NCI-H226 (cell line): ENCODE data around the gene CIRBP.
"Not testable (repeated sequence)": the region's sequence is repeated elsewhere in the genome, so short reads cannot be mapped to it uniquely, and the experiment has no call there.

Source experiments
- DNase-seq: peaks from one replicate; pipeline ENCODE4 v3.0.0-alpha.2; 2015

Gene CIRBP

DNA sequence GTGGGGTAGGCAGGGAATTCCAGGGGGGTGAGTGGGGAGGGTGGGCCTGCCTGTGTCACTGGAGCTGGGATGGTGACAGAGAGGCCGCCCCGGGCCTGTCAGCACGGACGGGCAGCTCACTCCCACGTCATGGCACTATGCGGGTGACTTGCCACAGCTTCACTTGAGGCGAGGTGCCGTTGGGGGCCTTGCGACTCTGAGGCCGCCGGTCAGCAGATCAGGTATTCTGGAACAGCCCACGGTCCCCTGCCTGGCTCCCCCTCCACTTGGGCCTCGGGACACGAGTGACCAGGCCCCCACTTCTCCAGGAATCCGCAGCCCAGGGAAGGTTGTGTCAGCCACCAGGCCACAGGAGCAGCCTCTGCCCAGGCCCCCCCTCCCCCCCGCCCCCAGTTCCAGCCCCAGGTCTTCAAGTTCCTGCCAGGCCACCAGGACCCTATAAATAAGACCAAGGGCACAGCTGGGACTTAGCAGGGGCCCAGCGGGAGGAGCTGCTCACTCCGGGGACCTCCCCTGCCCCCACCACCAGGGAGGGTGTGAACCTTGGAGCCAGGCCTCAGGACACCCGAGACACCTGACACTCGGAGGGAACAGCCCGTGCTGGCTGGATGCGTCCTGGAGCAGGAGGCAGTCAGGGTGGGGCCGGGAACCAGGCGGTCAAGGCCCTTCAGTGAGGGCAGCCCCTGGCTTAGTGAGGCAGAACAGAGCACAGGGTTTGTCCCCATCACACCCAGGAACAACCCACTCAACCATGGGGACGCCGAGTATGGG is 23.5 kb upstream of the CIRBP start:
- no peak for DNase-seq

DNA sequence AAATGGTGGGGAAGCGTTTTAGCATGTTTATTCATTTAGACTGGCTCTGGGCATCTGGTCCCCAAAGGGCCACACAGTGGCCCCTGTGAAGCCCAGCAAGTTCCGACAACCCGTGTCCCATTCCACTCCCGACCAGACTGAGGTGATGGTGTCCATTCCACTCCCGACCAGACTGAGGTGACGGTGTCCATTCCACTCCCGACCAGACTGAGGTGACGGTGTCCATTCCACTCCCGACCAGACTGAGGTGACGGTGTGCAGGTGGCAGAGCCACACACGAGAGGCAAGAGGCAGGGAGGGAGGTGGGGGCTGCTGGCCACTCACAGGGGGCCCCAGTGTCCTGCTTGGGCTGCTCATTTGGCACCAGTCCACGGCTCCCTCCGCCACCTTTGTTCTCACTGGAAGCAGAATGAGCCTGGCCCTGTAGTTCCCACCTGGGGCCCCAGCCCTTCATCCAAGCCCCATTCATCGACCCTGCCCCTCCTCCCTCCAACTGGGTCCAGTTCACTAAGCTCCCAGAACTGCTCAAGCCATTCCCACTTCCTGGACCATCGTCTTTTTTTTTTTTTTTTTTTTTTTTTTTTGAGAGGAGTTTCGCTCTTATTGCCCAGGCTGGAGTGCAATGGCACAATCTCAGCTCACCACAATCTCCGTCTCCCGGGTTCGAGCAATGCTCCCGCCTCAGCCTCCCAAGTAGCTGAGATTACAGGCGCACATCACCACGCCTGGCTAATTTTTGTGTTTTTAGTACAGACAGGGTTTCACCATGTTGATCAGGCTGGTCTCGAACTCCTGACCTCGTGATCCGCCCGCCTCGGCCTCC is 22.7 kb upstream of the CIRBP start:
- DNase-seq: not testable (repeated sequence)

GRCh38 chr19:1247748-1248138 is 21.4 kb upstream of the CIRBP start:
- DNase-seq: no peak

DNA sequence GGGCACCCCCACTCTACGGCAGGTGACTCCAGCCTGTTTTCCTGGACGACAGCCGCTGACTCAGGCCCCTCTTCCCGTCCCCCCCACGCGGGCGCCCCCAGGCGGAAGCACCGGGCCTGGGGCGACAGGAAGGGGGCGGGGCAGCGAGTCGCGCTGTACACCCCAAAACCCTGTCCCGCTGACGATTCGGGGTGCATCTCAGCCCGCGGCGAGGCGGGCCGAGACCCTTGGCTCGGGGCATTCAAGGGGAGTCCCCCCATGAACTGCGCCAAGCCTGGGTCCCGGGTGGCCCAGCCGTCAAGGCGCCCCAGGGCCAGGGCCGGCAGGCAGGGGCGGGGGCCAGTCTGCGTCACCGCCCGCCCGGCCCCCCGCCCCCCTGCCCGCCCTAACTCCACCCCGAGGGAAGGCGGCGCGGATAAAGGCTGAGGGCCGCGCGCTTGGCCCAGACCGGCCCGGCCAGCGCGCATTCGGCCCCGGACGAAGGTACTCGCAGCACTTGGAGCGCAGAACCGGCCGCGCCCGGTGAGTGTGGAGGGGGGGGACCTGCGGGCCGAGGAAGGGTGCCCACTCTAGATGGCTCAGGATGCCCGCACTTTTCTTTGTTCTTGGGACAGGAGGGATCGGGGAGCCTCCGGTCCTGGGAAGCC is 20.9 kb upstream of the CIRBP start, which contains the start of gene MIDN:
Gene MIDN, plus strand, starts transcription at position 445 of the 647 bp plus-strand sequence. CDS start 1,714 bp downstream, outside the sequence.
- DNase-seq: peak; percentile 74

DNA sequence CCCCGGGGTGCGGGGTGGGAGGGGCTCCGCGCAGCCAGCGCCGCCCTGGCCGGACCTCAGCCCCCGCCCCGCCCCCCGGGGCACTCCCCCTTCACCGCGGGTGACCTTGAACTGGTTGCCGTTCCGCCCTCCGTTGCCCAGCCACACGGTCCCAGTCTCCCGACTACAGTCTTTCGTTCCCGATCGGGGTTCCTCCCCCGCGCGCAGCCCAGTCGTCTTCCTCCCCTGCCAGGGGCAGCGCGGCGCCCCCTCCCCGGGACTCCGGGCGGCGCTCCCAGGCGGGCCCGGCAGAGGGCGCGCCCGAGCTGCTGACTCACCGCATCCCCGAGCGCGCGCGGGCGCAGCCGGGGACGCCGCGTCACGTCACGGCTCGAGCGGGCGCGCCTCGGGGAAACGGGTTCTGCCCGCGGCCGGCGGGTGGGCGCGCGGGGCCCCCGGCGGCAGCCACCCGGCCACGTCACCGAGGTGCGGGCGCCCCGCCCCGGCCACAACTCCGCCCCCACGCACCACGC is 20.3 kb upstream of the CIRBP start:
- no peak for DNase-seq

DNA sequence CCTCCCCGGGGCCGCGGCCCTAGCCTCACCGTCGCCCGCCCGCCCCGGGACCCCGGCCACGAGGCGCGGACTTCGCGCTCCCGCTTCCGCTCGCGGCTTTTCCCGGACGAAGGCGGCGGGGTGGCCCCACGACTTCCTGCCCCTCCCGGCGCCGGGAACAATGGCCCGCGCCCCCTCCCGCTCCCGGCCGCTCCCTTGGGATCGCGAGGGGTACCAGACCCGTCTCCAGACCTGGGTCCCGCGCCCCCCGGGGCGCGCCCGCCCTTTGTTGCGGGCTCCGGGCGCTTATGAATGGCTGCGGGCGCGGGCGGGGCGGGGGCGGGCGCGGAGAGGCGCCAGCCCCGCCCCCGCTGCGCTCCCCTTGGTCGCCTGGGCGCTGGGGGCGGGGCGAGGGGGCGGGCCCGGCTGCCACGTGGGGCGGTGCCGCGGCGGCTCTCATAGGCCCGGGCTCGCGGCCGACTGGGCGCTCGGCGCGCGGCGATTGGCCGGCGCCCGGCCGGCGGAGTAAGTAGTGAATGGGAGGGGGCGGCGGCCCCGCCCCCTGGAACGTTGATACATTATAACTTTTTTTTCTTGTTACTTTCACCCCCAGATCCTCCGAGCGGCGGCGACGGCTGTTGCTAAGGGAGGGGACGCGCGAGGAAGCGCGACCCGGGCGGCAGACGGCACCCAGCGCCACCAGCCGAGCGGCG is 19.7 kb upstream of the CIRBP start:
- DNase-seq: peak; percentile 91

GRCh38 chr19:1249990-1250436 is 19.1 kb upstream of the CIRBP start:
- no peak for DNase-seq

- peak; percentile 42 for DNase-seq
These were observed 18.5 kb upstream of the CIRBP start for GRCh38 chr19:1250437-1251260.

DNA sequence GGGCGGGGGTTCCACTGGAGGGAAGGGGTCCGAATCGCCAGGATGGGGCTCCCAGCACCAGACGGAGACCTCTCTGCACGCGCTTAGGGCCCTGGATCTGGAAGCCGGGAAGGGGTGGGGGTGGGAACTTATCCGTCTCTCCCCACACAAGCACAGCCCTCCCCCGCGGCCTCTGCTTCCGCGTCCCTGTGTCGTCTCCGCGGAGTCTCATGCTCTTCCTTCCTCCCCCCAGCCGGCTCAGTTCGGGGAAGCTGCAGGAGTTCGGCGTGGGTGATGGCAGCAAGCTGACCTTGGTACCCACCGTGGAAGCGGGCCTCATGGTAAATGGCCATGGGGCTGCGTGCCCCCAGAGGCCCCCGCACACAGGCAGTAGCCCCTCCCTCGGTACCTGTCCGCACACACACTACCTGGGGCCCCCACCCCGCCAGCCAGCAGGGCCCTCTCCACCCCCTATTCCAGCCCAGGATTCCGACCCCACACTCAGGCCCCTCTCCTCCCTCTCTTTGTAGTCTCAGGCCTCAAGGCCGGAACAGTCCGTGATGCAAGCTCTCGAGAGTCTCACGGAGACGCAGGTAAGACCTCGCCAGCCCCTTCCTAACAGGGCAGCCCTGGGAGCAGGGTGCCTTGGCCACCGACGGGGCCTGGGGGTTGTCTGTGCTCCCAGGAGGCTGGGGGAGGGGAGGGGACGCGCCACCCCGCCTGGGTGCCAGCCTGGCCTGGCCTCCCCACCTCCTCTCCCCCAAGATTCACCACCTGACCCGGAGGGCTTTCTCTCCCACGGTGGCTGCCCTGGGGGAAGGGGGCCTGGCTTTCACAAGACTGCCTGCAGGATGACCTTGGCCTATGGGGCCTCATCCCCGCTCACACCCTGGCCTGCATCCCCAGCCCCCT is 17.6 kb upstream of the CIRBP start:
- no peak for DNase-seq

GRCh38 chr19:1252221-1252820 is 16.8 kb upstream of the CIRBP start:
- DNase-seq: peak; percentile 81

DNA sequence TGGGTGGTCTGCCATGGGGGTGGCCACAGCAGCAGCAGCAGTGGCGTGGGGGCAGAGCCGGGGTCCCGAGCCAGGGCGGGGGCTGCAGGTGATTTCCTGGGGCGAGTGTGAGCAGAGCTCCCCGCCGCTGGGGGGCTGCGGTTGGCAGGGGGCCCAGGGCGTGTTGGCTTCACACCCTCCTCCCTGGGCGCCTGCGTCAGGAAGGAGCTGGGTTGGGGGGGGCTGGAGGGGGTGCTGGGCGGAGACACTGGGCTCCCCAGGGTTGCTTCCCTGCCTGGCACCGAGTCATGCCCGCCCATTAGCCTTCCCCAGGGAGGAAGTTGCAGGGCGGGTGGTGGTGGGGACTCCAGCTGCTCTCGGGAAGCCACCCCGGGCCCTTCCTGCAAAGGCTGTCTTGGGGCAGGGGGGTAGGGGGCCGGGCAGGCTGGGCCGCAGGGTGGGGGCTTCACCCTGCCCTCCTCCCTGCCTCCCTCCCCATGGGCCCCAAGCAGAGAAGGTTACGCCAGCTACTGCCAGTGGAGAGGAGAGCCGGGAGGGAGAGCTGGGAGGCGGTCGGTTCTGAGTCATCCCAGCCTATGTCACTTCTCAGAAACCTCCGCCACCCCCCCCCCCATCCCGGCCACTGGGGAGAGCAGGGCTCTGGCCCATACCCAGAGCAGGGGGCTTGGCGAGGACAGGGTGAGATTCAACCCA is 16.2 kb upstream of the CIRBP start:
- DNase-seq: peak; percentile 95

- DNase-seq: no peak
These were observed 15.5 kb upstream of the CIRBP start for GRCh38 chr19:1253514-1254080.

DNA sequence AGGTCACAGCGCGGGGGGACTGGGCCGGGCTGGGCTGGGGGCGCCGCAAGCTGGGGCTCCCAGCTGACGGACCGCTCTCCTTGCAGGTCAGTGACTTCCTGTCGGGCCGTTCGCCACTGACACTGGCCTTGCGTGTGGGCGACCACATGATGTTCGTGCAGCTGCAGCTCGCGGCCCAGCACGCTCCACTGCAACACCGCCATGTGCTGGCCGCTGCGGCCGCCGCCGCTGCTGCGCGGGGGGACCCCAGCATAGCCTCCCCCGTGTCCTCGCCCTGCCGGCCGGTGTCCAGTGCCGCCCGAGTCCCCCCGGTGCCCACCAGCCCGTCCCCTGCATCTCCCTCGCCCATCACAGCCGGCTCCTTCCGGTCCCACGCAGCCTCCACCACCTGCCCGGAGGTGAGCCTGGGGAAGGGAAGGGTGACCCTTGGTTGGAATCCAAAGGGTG is 15.0 kb upstream of the CIRBP start:
- DNase-seq: no peak

- DNase-seq: no peak
These were observed 14.5 kb upstream of the CIRBP start for GRCh38 chr19:1254530-1255185.

- DNase-seq: no peak
These were observed 13.7 kb upstream of the CIRBP start for GRCh38 chr19:1255186-1256161.

GRCh38 chr19:1256646-1257474 is 12.3 kb upstream of the CIRBP start:
- DNase-seq: no peak
